Mesendoderm (in vitro differentiated cells): ENCODE measurements around the gene CAMTA2.

Experiments used
- DNase-seq: peaks from one replicate; pipeline ENCODE4 v3.0.0; 2013
- H2AK5ac ChIP-seq: 2 replicates; pipeline ENCODE4 v1.6.1; 2013; ENCODE audit warnings: low read length, inconsistent platforms
- H2BK120ac ChIP-seq: 2 replicates; pipeline ENCODE4 v1.6.1; 2013; ENCODE audit warnings: low read depth, mild to moderate bottlenecking, low read length, moderate library complexity, mixed read lengths
- H2BK15ac ChIP-seq: replicated peaks from 2 replicates; pipeline ENCODE4 v1.6.1; 2013; ENCODE audit warnings: low read depth, mild to moderate bottlenecking, moderate library complexity
- H2BK5ac ChIP-seq: 2 replicates; pipeline ENCODE4 v1.6.1; 2013; ENCODE audit warnings: low read length, inconsistent platforms
- H3K18ac ChIP-seq: 2 replicates; pipeline ENCODE4 v1.6.1; 2013; ENCODE audit warnings: mild to moderate bottlenecking, low read length, mixed read lengths
- H3K23ac ChIP-seq: one replicate; pipeline ENCODE4 v1.6.1; 2013; ENCODE audit warnings: low read length
- H3K27ac ChIP-seq: 2 replicates; pipeline ENCODE4 v1.5.1; 2013; ENCODE audit warnings: low read depth, mild to moderate bottlenecking, inconsistent platforms, low read length, moderate library complexity
- H3K27me3 ChIP-seq: 2 replicates; pipeline ENCODE4 v1.6.1; 2013; ENCODE audit warnings: low read length, control low read depth, mild to moderate bottlenecking, inconsistent platforms; ENCODE audit not compliant: insufficient read depth, poor library complexity
- H3K36me3 ChIP-seq: 2 replicates; pipeline ENCODE4 v1.6.1; 2013; ENCODE audit warnings: low read length, inconsistent platforms; ENCODE audit not compliant: control insufficient read depth, insufficient read depth
- H3K4ac ChIP-seq: one replicate; pipeline ENCODE4 v1.6.1; 2013; ENCODE audit warnings: low read depth, mild to moderate bottlenecking, low read length, moderate library complexity
- H3K4me1 ChIP-seq: 2 replicates; pipeline ENCODE4 v1.6.1; 2013; ENCODE audit warnings: low read depth, low read length, inconsistent platforms; ENCODE audit not compliant: control insufficient read depth
- H3K4me2 ChIP-seq: 2 replicates; pipeline ENCODE4 v1.6.1; 2013; ENCODE audit warnings: low read length
- H3K4me3 ChIP-seq: 2 replicates; pipeline ENCODE4 v1.5.1; 2013; ENCODE audit warnings: mild to moderate bottlenecking, low read length
- H3K56ac ChIP-seq: one replicate; pipeline ENCODE4 v1.6.1; 2013; ENCODE audit warnings: low read length
- H3K79me1 ChIP-seq: 2 replicates; pipeline ENCODE4 v1.6.1; 2013; ENCODE audit warnings: low read length, inconsistent platforms
- H3K79me2 ChIP-seq: 2 replicates; pipeline ENCODE4 v1.6.1; 2013; ENCODE audit warnings: mild to moderate bottlenecking, low read length; ENCODE audit not compliant: control insufficient read depth, insufficient read depth
- H3K9ac ChIP-seq: 2 replicates; pipeline ENCODE4 v1.6.1; 2013; ENCODE audit warnings: low read length, inconsistent platforms
- H4K5ac ChIP-seq: one replicate; pipeline ENCODE4 v1.6.1; 2013; ENCODE audit warnings: low read length
- H4K8ac ChIP-seq: one replicate; pipeline ENCODE4 v1.6.1; 2013; ENCODE audit warnings: low read depth, mild to moderate bottlenecking, control low read depth, low read length, moderate library complexity
- WGBS: extraction: QIAGEN DNeasy Blood & Tissue Kit; methylation state at CpG from one replicate; pipeline ENCODE4 v1.1.7; 2013; ENCODE audit warnings: low lambda C conversion rate, missing lambda C conversion rate; ENCODE audit not compliant: insufficient coverage; ENCODE audit errors: extremely low coverage; 5-methylcytosine and 5-hydroxymethylcytosine counted together

The CAMTA2 gene

GRCh38 chr17:4940555-4941318, 46.7 kb downstream of the CAMTA2 start:
- H3K36me3 ChIP-seq: peaks cover 7% of the 10 kb centered on the region

GRCh38 chr17:4939796-4940554, 47.5 kb downstream of the CAMTA2 start, which contains the start of the genes RNF167 and SLC25A11:
RNF167 (plus strand) TSS chr17:4940268; CDS start chr17:4940910, 642 bp downstream.
SLC25A11 (minus strand) TSS chr17:4940046; CDS start chr17:4939910, 136 bp downstream.
- peak within 1 kb of the TSS; percentile 2 for H3K23ac ChIP-seq
- peak within 1 kb of the TSS; percentile 97 for H3K27ac ChIP-seq
- H3K9ac ChIP-seq: peak within 1 kb of the TSS; percentile 87
- H3K4me1 ChIP-seq: peaks cover 3% of the 10 kb centered on the region
- H3K79me2 ChIP-seq: peaks cover 40% of the 10 kb centered on the region
- peak; percentile 100 for DNase-seq
- no peak within 1 kb of the TSS for H2AK5ac ChIP-seq
- peak within 1 kb of the TSS; percentile 87 for H3K4me2 ChIP-seq
- peaks cover 20% of the 10 kb centered on the region for H3K79me1 ChIP-seq
- no peak within 1 kb of the TSS for H3K4ac ChIP-seq
- peak within 1 kb of the TSS; percentile 97 for H3K56ac ChIP-seq
- no peak within 1 kb of the TSS for H4K8ac ChIP-seq
- WGBS: no CpG with 5 or more reads among the region's 72 CpGs
- no peak within 1 kb of the TSS for H2BK120ac ChIP-seq
- H3K18ac ChIP-seq: peak within 1 kb of the TSS; percentile 64
- H3K36me3 ChIP-seq: peaks cover 5% of the 10 kb centered on the region
- H3K4me3 ChIP-seq: peak within 1 kb of the TSS; percentile 95
- H4K5ac ChIP-seq: peak within 1 kb of the TSS; percentile 78
- H2BK5ac ChIP-seq: peak within 1 kb of the TSS; percentile 33
- H2BK15ac ChIP-seq: no peak within 1 kb of the TSS
- no peaks in the 10 kb centered on the region for H3K27me3 ChIP-seq

More at GRCh38 chr17:4940555-4941318, 46.7 kb downstream of the CAMTA2 start:
- H3K18ac ChIP-seq: no peak overlapping the region
- H2AK5ac ChIP-seq: no peak overlapping the region
- peak overlapping the region; percentile 97 for H3K27ac ChIP-seq
- peaks cover 3% of the 10 kb centered on the region for H3K4me1 ChIP-seq
- no peak overlapping the region for H3K4ac ChIP-seq
- H2BK5ac ChIP-seq: no peak overlapping the region
- H3K4me2 ChIP-seq: peak overlapping the region; percentile 87
- WGBS: no CpG with 5 or more reads among the region's 29 CpGs
- H2BK15ac ChIP-seq: no peak overlapping the region
- H4K8ac ChIP-seq: no peak overlapping the region
- no peaks in the 10 kb centered on the region for H3K27me3 ChIP-seq
- H3K4me3 ChIP-seq: peak overlapping the region; percentile 95
- DNase-seq: no peak
- H3K9ac ChIP-seq: peak overlapping the region; percentile 87
- H3K56ac ChIP-seq: peak overlapping the region; percentile 97
- H3K79me1 ChIP-seq: peaks cover 22% of the 10 kb centered on the region
- no peak overlapping the region for H4K5ac ChIP-seq
- peaks cover 48% of the 10 kb centered on the region for H3K79me2 ChIP-seq
- no peak overlapping the region for H3K23ac ChIP-seq
- no peak overlapping the region for H2BK120ac ChIP-seq

- Histone ChIP-seq H2BK120ac (no peak overlapping the region), H3K79me1 (peaks cover 18% of the 10 kb centered on the region), H2BK15ac (no peak overlapping the region), H3K9ac (peak overlapping the region; percentile 87), H3K36me3 (peaks cover 4% of the 10 kb centered on the region), H3K79me2 (peaks cover 36% of the 10 kb centered on the region), H3K27me3 (no peaks in the 10 kb centered on the region), H3K4me2 (peak overlapping the region; percentile 77), H3K18ac (peak overlapping the region; percentile 64), H3K4me3 (peak overlapping the region; percentile 78), H3K27ac (peak overlapping the region; percentile 91), H3K4me1 (peaks cover 3% of the 10 kb centered on the region), H4K8ac (no peak overlapping the region), H2AK5ac (no peak overlapping the region), H3K4ac (no peak overlapping the region), H4K5ac (no peak overlapping the region), H3K56ac (peak overlapping the region; percentile 89), H2BK5ac (peak overlapping the region; percentile 33), H3K23ac (peak overlapping the region; percentile 2)
- no CpG with 5 or more reads among the region's 16 CpGs for WGBS
- DNase-seq: no peak
These were observed 48.0 kb downstream of the CAMTA2 start for GRCh38 chr17:4939546-4939795.

- Histone ChIP-seq H3K4me1 (peaks cover 3% of the 10 kb centered on the region), H3K79me2 (peaks cover 34% of the 10 kb centered on the region), H3K79me1 (peaks cover 15% of the 10 kb centered on the region), H3K9ac (peak overlapping the region; percentile 87), H2BK120ac (no peak overlapping the region), H3K36me3 (peaks cover 2% of the 10 kb centered on the region), H3K4me3 (peak overlapping the region; percentile 78), H2BK5ac (no peak overlapping the region), H3K23ac (peak overlapping the region; percentile 2), H4K5ac (no peak overlapping the region), H3K18ac (no peak overlapping the region), H3K4me2 (peak overlapping the region; percentile 77), H3K56ac (peak overlapping the region; percentile 89), H3K27me3 (no peaks in the 10 kb centered on the region), H4K8ac (no peak overlapping the region), H2AK5ac (no peak overlapping the region), H2BK15ac (no peak overlapping the region), H3K27ac (peak overlapping the region; percentile 91), H3K4ac (no peak overlapping the region)
- DNase-seq: no peak
- no CpG with 5 or more reads among the region's 19 CpGs for WGBS
These were observed 48.6 kb downstream of the CAMTA2 start for GRCh38 chr17:4938688-4939545.

- Histone ChIP-seq H3K23ac (no peak overlapping the region), H2BK120ac (no peak overlapping the region), H3K56ac (no peak overlapping the region), H3K18ac (no peak overlapping the region), H3K36me3 (peaks cover 2% of the 10 kb centered on the region), H4K8ac (no peak overlapping the region), H2BK5ac (no peak overlapping the region), H3K79me2 (peaks cover 32% of the 10 kb centered on the region), H3K27ac (no peak overlapping the region), H2BK15ac (no peak overlapping the region), H3K4me3 (no peak overlapping the region), H3K4ac (no peak overlapping the region), H2AK5ac (no peak overlapping the region), H3K9ac (peak overlapping the region; percentile 87), H3K4me1 (peaks cover 3% of the 10 kb centered on the region), H3K4me2 (no peak overlapping the region), H4K5ac (no peak overlapping the region), H3K27me3 (no peaks in the 10 kb centered on the region), H3K79me1 (peaks cover 15% of the 10 kb centered on the region)
- no CpG with 5 or more reads among the region's 11 CpGs for WGBS
- DNase-seq: no peak
These were observed 49.4 kb downstream of the CAMTA2 start for GRCh38 chr17:4938069-4938491.
